ENCODE measurements around the gene ALDH16A1. TPM values are rescaled to one million over a fixed set of nuclear protein-coding genes. Genes with fewer than 3 reads are reported as not detected.

Gene ALDH16A1
- total and polyA plus RNA-seq, 2 donors (not counting 1 experiment from before 2014, with no cell fraction given), result 2.4 to 24.9 TPM

GRCh38 chr19:49473868-49474541, 21.0 kb downstream of the ALDH16A1 start, which contains the start of gene FLT3LG:
Gene FLT3LG (plus strand): TSS chr19:49474215. CDS start chr19:49474640, 425 bp downstream.
- no peaks in the 10 kb centered on the region for H3K27me3 ChIP-seq (ENCODE audit: control insufficient read depth, insufficient read depth, low read length)
- peak within 1 kb of the TSS; percentile 62 to 76 (median 74) for H3K4me3 ChIP-seq (replicated peaks in 1 of 4; ENCODE audit: control extremely low read depth in 1 of 4, insufficient read depth in 1 of 4, low read depth in 3 of 4, low read length in 4 of 4)
- H3K4me2 ChIP-seq (ENCODE audit: extremely low read depth, insufficient read depth, low read length), result peak within 1 kb of the TSS; percentile 99
- H3K4me1 ChIP-seq (ENCODE audit: control insufficient read depth, extremely low read depth, insufficient read depth, low read length), result no peaks in the 10 kb centered on the region
- DNase-seq (ENCODE audit: low read depth in 2 of 2), result peak; percentile 53 to 78
- H3K9ac ChIP-seq (ENCODE audit: insufficient read depth, low read length), result peak within 1 kb of the TSS; percentile 67
- H4K20me1 ChIP-seq (ENCODE audit: control insufficient read depth, extremely low read depth, insufficient read depth, low read length), result no peaks in the 10 kb centered on the region
- TF ChIP-seq CTCF (conservative IDR thresholded peaks at IDR 0.05 in 1 of 2, IDR thresholded peaks at IDR 0.05 in 1 of 2; ENCODE audit: low read depth in 1 of 2, low read length in 2 of 2), result peak; percentile 78 to 91
- TF ChIP-seq EZH2 (IDR thresholded peaks at IDR 0.05; ENCODE audit: low read length, missing control alignments), result no peak
- H3K27ac ChIP-seq (ENCODE audit: insufficient read depth, low read length), result peak within 1 kb of the TSS; percentile 57
- H3K9me3 ChIP-seq (ENCODE audit: control insufficient read depth, insufficient read depth, low read depth, low read length), result no peaks in the 10 kb centered on the region
- no peaks in the 10 kb centered on the region for H3K36me3 ChIP-seq (ENCODE audit: control insufficient read depth, insufficient read depth, low read length)
- H2AFZ ChIP-seq (ENCODE audit: low read length), result peak within 1 kb of the TSS; percentile 90
- H3K79me2 ChIP-seq (ENCODE audit: control insufficient read depth, insufficient read depth, low read length), result no peaks in the 10 kb centered on the region

- H3K79me2 ChIP-seq (ENCODE audit: control insufficient read depth, insufficient read depth, low read length), result no peaks in the 10 kb centered on the region
- peak overlapping the region; percentile 57 for H3K27ac ChIP-seq (ENCODE audit: insufficient read depth, low read length)
- peak overlapping the region; percentile 67 for H3K9ac ChIP-seq (ENCODE audit: insufficient read depth, low read length)
- H3K4me3 ChIP-seq (replicated peaks in 1 of 4; ENCODE audit: control extremely low read depth in 1 of 4, insufficient read depth in 1 of 4, low read depth in 3 of 4, low read length in 4 of 4), result peak overlapping the region; percentile 62 to 76 (median 74)
- no peaks in the 10 kb centered on the region for H3K27me3 ChIP-seq (ENCODE audit: control insufficient read depth, insufficient read depth, low read length)
- no peak for DNase-seq (ENCODE audit: low read depth in 2 of 2)
- H3K4me1 ChIP-seq (ENCODE audit: control insufficient read depth, extremely low read depth, insufficient read depth, low read length), result no peaks in the 10 kb centered on the region
- no peaks in the 10 kb centered on the region for H4K20me1 ChIP-seq (ENCODE audit: control insufficient read depth, extremely low read depth, insufficient read depth, low read length)
- H2AFZ ChIP-seq (ENCODE audit: low read length), result peak overlapping the region; percentile 76
- no peaks in the 10 kb centered on the region for H3K36me3 ChIP-seq (ENCODE audit: control insufficient read depth, insufficient read depth, low read length)
- TF ChIP-seq CTCF (conservative IDR thresholded peaks at IDR 0.05 in 1 of 2, IDR thresholded peaks at IDR 0.05 in 1 of 2; ENCODE audit: low read depth in 1 of 2, low read length in 2 of 2), result no peak
- no peak for TF ChIP-seq EZH2 (IDR thresholded peaks at IDR 0.05; ENCODE audit: low read length, missing control alignments)
- peak overlapping the region; percentile 99 for H3K4me2 ChIP-seq (ENCODE audit: extremely low read depth, insufficient read depth, low read length)
- H3K9me3 ChIP-seq (ENCODE audit: control insufficient read depth, insufficient read depth, low read depth, low read length), result no peaks in the 10 kb centered on the region
Observed at GRCh38 chr19:49474542-49474924, 21.5 kb downstream of the ALDH16A1 start.

GRCh38 chr19:49475191-49475917, 22.3 kb downstream of the ALDH16A1 start:
- peak overlapping the region; percentile 17 for H2AFZ ChIP-seq (ENCODE audit: low read length)
- no peaks in the 10 kb centered on the region for H4K20me1 ChIP-seq (ENCODE audit: control insufficient read depth, extremely low read depth, insufficient read depth, low read length)
- no peak overlapping the region for H3K9ac ChIP-seq (ENCODE audit: insufficient read depth, low read length)
- TF ChIP-seq EZH2 (IDR thresholded peaks at IDR 0.05; ENCODE audit: low read length, missing control alignments), result no peak
- no peak for TF ChIP-seq CTCF (conservative IDR thresholded peaks at IDR 0.05 in 1 of 2, IDR thresholded peaks at IDR 0.05 in 1 of 2; ENCODE audit: low read depth in 1 of 2, low read length in 2 of 2)
- H3K27ac ChIP-seq (ENCODE audit: insufficient read depth, low read length), result no peak overlapping the region
- no peaks in the 10 kb centered on the region for H3K79me2 ChIP-seq (ENCODE audit: control insufficient read depth, insufficient read depth, low read length)
- no peaks in the 10 kb centered on the region for H3K4me1 ChIP-seq (ENCODE audit: control insufficient read depth, extremely low read depth, insufficient read depth, low read length)
- H3K4me2 ChIP-seq (ENCODE audit: extremely low read depth, insufficient read depth, low read length), result peak overlapping the region; percentile 99
- H3K36me3 ChIP-seq (ENCODE audit: control insufficient read depth, insufficient read depth, low read length), result no peaks in the 10 kb centered on the region
- no peaks in the 10 kb centered on the region for H3K27me3 ChIP-seq (ENCODE audit: control insufficient read depth, insufficient read depth, low read length)
- peak overlapping the region in 3 of 4 experiments; percentile 74 to 76 (median 75) for H3K4me3 ChIP-seq (replicated peaks in 1 of 4; ENCODE audit: control extremely low read depth in 1 of 4, insufficient read depth in 1 of 4, low read depth in 3 of 4, low read length in 4 of 4)
- no peaks in the 10 kb centered on the region for H3K9me3 ChIP-seq (ENCODE audit: control insufficient read depth, insufficient read depth, low read depth, low read length)
- DNase-seq (ENCODE audit: low read depth in 2 of 2), result no peak
